HCT116 (cell line): ENCODE measurements around the gene GPR39. TPM values are rescaled to one million over a fixed set of nuclear protein-coding genes. Genes with fewer than 3 reads are reported as not detected.
"Not testable (repeated sequence)": the region's sequence is repeated elsewhere in the genome, so short reads cannot be mapped to it uniquely, and the experiment has no call there.

ENCODE experiments used
- ATAC-seq: fragments of 200-7000 bp; cut with Tn5 transposase; 2 replicates; pipeline ENCODE4 v1.9.1; 2020; ENCODE audit warnings: mild to moderate bottlenecking, moderate library complexity
- BruUV-seq: library from RNA; stranded (reverse); fragments of 400-500 nt; replicated peaks from 2 replicates; lab custom pipeline; 2021; lab: Mats Ljungman, UMichigan
- CTCF ChIA-PET: fragments of 300-600 bp; sonication (Branson Sonifier 250); formaldehyde crosslinking; loops from one replicate; lab custom pipeline; 2021; ENCODE audit warnings: antibody characterized with exemption; lab: Charles Lee
- POLR2A ChIA-PET: fragments of 300-600, 350-600 bp; sonication (Branson Sonifier 250); formaldehyde crosslinking; loops from one replicate; lab custom pipeline; 2021; ENCODE audit warnings: antibody characterized with exemption; lab: Charles Lee
- RAD21 ChIA-PET, 2 experiments: fragments of 300-600 bp; sonication (Branson Sonifier 250); formaldehyde crosslinking; loops; one replicate each; lab custom pipeline; 2023; ENCODE audit warnings: low total read pairs in 2 of 2; ENCODE audit not compliant: uncharacterized antibody in 2 of 2, unreplicated experiment in 2 of 2, low non-redundant PET in 1 of 2; lab: Charles Lee
- DNase-seq: peaks from one replicate; pipeline ENCODE4 v3.0.0-alpha.2; 2010; ENCODE audit warnings: low read depth, low spot score
- H2AFZ ChIP-seq: fragments of 200-600 bp; shearing (Covaris generic), sonication (generic); 2 replicates; pipeline ENCODE4 v1.6.1; 2017; ENCODE audit warnings: low read depth, mixed run types, mixed read lengths, antibody characterized with exemption, low read length; ENCODE audit not compliant: poor library complexity, severe bottlenecking
- H3K27ac ChIP-seq: 2 replicates; pipeline ENCODE4 v1.5.1; 2012; ENCODE audit warnings: low read depth, low read length
- H3K27me3 ChIP-seq: fragments of 200-600 bp; sonication (generic); 2 replicates; pipeline ENCODE4 v1.6.1; 2016; ENCODE audit warnings: mixed run types, low read length, mixed read lengths; ENCODE audit not compliant: insufficient read depth
- H3K36me3 ChIP-seq, 2 experiments: fragments of 200-500 bp in 1 of 2; fragments of 200-600 bp in 1 of 2; sonication (Bioruptor generic) in 1 of 2; sonication (generic) in 1 of 2; 2 replicates each; pipeline versions ENCODE4 v1.5.1 to v1.6.1; 2014 to 2016; ENCODE audit warnings: low read length in 2 of 2, inconsistent platforms in 1 of 2, mixed read lengths in 1 of 2, mixed run types in 1 of 2; ENCODE audit not compliant: insufficient read depth in 2 of 2, control insufficient read depth in 1 of 2
- H3K4me1 ChIP-seq, 2 experiments: fragments of 200-600 bp in 1 of 2; sonication (generic) in 1 of 2; 2 replicates each; pipeline versions ENCODE4 v1.5.1 to v1.6.1; 2012 to 2017; ENCODE audit warnings: low read length in 2 of 2, inconsistent platforms in 1 of 2, mild to moderate bottlenecking in 1 of 2, mixed read lengths in 1 of 2, mixed run types in 1 of 2, moderate library complexity in 1 of 2; ENCODE audit not compliant: insufficient read depth in 2 of 2, control insufficient read depth in 1 of 2
- H3K4me2 ChIP-seq: fragments of 200-600 bp; sonication (generic); 2 replicates; pipeline ENCODE4 v1.6.1; 2017; ENCODE audit warnings: mixed run types, low read length, mixed read lengths
- H3K4me3 ChIP-seq, 2 experiments: fragments of 200-600 bp in 1 of 2; sonication (generic) in 1 of 2; replicated peaks in 1 of 2; 2 replicates each; pipeline ENCODE4 v1.5.1; 2011 to 2016; ENCODE audit warnings: low read length in 2 of 2, control low read depth in 1 of 2, low read depth in 1 of 2, mild to moderate bottlenecking in 1 of 2, mixed read lengths in 1 of 2, mixed run types in 1 of 2
- H3K79me2 ChIP-seq: fragments of 200-600 bp; sonication (generic); 2 replicates; pipeline ENCODE4 v1.6.1; 2017; ENCODE audit warnings: mild to moderate bottlenecking, mixed run types, low read length, moderate library complexity, mixed read lengths; ENCODE audit not compliant: insufficient read depth
- H3K9ac ChIP-seq: fragments of 200-600 bp; sonication (generic); 2 replicates; pipeline ENCODE4 v1.6.1; 2016; ENCODE audit warnings: low read length, mixed read lengths
- H3K9me2 ChIP-seq: fragments of 200-600 bp; sonication (generic), shearing (Covaris generic); 2 replicates; pipeline ENCODE4 v1.6.1; 2017; ENCODE audit warnings: mixed run types, mild to moderate bottlenecking, moderate library complexity; ENCODE audit not compliant: insufficient read depth
- H3K9me3 ChIP-seq, 2 experiments: fragments of 200-500 bp in 1 of 2; fragments of 200-600 bp in 1 of 2; sonication (Bioruptor generic) in 1 of 2; sonication (generic) in 1 of 2; 2 replicates each; pipeline ENCODE4 v1.6.1; 2014 to 2017; ENCODE audit warnings: low read length in 2 of 2, mixed read lengths in 2 of 2, inconsistent platforms in 1 of 2, low read depth in 1 of 2, mild to moderate bottlenecking in 1 of 2, mixed run types in 1 of 2, moderate library complexity in 1 of 2; ENCODE audit not compliant: control insufficient read depth in 1 of 2, insufficient read depth in 1 of 2
- H4K20me1 ChIP-seq: fragments of 200-600 bp; sonication (generic), shearing (Covaris generic); 2 replicates; pipeline ENCODE4 v1.6.1; 2017; ENCODE audit warnings: mixed run types, mild to moderate bottlenecking, moderate library complexity; ENCODE audit not compliant: insufficient read depth
- CBX3 ChIP-seq: IDR thresholded peaks from 2 replicates; pipeline ENCODE4 v1.6.1; 2012; ENCODE audit warnings: low read depth
- CTCF ChIP-seq, 3 experiments: fragments of 200-600 bp in 1 of 3; sonication (generic) in 1 of 3; IDR thresholded peaks in 2 of 3; conservative IDR thresholded peaks in 1 of 3; 2 replicates each; pipeline ENCODE4 v1.5.1; 2012 to 2017; ENCODE audit warnings: low read depth in 2 of 3, low read length in 2 of 3, antibody characterized with exemption in 1 of 3, borderline replicate concordance in 1 of 3, control low read depth in 1 of 3, mild to moderate bottlenecking in 1 of 3, mixed read lengths in 1 of 3, mixed run types in 1 of 3, moderate library complexity in 1 of 3; ENCODE audit not compliant: insufficient read depth in 1 of 3
- EZH2 ChIP-seq: fragments of 200-600 bp; sonication (generic); IDR thresholded peaks from 2 replicates; pipeline ENCODE4 v1.6.1; 2017; ENCODE audit warnings: antibody characterized with exemption, mixed run types
- POLR2AphosphoS5 ChIP-seq: IDR thresholded peaks from 2 replicates; pipeline ENCODE4 v1.6.1; 2011; ENCODE audit warnings: mild to moderate bottlenecking, low read depth, low read length, moderate library complexity
- RAD21 ChIP-seq: IDR thresholded peaks from 2 replicates; pipeline ENCODE4 v1.6.1; 2012; ENCODE audit warnings: low read depth, mild to moderate bottlenecking
- intact Hi-C: fragments of 100-400 bp; cut with micrococcal nuclease; formaldehyde crosslinking; loops from 2 replicates; pipeline ENCODE4 v1.10.0; 2022
- total RNA-seq: library from RNA; stranded (reverse); gene quantifications from one replicate; pipeline ENCODE4 v1.2.1, GENCODE V29; 2021; ENCODE audit not compliant: unreplicated experiment

GPR39 gene
- total RNA-seq, 1 experiment from 2014 or later = 5.1 TPM

GRCh38 chr2:132392221-132392620 lies 24.4 kb upstream of the GPR39 start:
- H3K36me3 ChIP-seq = no peaks in the 10 kb centered on the region

GRCh38 chr2:132392879-132393278 lies 23.7 kb upstream of the GPR39 start:
- Histone ChIP-seq H3K27ac (no peak overlapping the region), H3K9me2 (no peaks in the 10 kb centered on the region), H3K4me1 (no peaks in the 10 kb centered on the region), H3K4me3 (no peak overlapping the region), H3K79me2 (no peaks in the 10 kb centered on the region), H3K36me3 (no peaks in the 10 kb centered on the region), H3K9me3 (no peaks in the 10 kb centered on the region), H3K27me3 (no peaks in the 10 kb centered on the region), H3K9ac (no peak overlapping the region), H2AFZ (no peak overlapping the region), H3K4me2 (no peak overlapping the region), H4K20me1 (no peaks in the 10 kb centered on the region)
- CTCF ChIA-PET = no interaction called here
- DNase-seq (no peak), ATAC-seq (no peak)
- TF ChIP-seq POLR2AphosphoS5 (no peak), RAD21 (no peak)
- RAD21 ChIA-PET = no interaction called here
- POLR2A ChIA-PET = no interaction called here
- no TSS peak for BruUV-seq
- intact Hi-C loops = no loop called here

More at GRCh38 chr2:132392221-132392620, 24.4 kb upstream of the GPR39 start:
- no peak for DNase-seq
- no peak overlapping the region for H3K4me2 ChIP-seq
- H3K79me2 ChIP-seq = no peaks in the 10 kb centered on the region
- H3K9me3 ChIP-seq = no peaks in the 10 kb centered on the region
- TF ChIP-seq CBX3 = no peak
- no peak for TF ChIP-seq EZH2
- TF ChIP-seq CTCF (IDR thresholded peaks at IDR 0.05 in 2 of 3, conservative IDR thresholded peaks at IDR 0.05 in 1 of 3; ENCODE audit: borderline replicate concordance in 1 of 3, insufficient read depth in 1 of 3, low read depth in 2 of 3, low read length in 2 of 3) = no peak
- TF ChIP-seq, all 23 proteins: peak for 0
- Histone ChIP-seq H3K4me3 (no peak overlapping the region), H3K9ac (no peak overlapping the region), H3K4me1 (no peaks in the 10 kb centered on the region), H2AFZ (no peak overlapping the region), H3K9me2 (no peaks in the 10 kb centered on the region), H3K27me3 (no peaks in the 10 kb centered on the region), H3K27ac (no peak overlapping the region), H4K20me1 (no peaks in the 10 kb centered on the region)
- intact Hi-C loops = no loop called here
- POLR2A ChIA-PET = no interaction called here
- BruUV-seq = no TSS peak
- CTCF ChIA-PET = no interaction called here
- RAD21 ChIA-PET = no interaction called here
- no peak for ATAC-seq

- H2AFZ ChIP-seq, H4K20me1 ChIP-seq, POLR2A ChIA-PET, H3K79me2 ChIP-seq, H3K9ac ChIP-seq, ATAC-seq, H3K4me1 ChIP-seq, H3K4me3 ChIP-seq, H3K36me3 ChIP-seq, BruUV-seq, RAD21 ChIA-PET, H3K4me2 ChIP-seq, H3K27me3 ChIP-seq, H3K27ac ChIP-seq, intact Hi-C loops, H3K9me2 ChIP-seq, H3K9me3 ChIP-seq, DNase-seq: not testable (repeated sequence)
- CTCF ChIA-PET = interaction anchor here (2.0 kb wide), 1 partner anchor 19 kb away, joined by 5 read pairs; the partner anchor contains the start of gene GPR39
These were observed 19.6 kb upstream of the GPR39 start for GRCh38 chr2:132397042-132397441.
